Measurements from ENCODE around the gene MKRN2OS.

The MKRN2OS gene

GRCh38 chr3:12545473-12545791 lies at the start of gene MKRN2OS:
TSS of gene MKRN2OS (minus strand) at chr3:12545499. CDS start at chr3:12545464, 35 bp downstream.
- in situ Hi-C loops (cut with HindIII; ENCODE audit: low sequenced_read_pairs) = no loop called here

- in situ Hi-C loops (cut with HindIII; ENCODE audit: low sequenced_read_pairs) = no loop called here
Measured at GRCh38 chr3:12593473-12593872, 48.2 kb upstream of the MKRN2OS start.

GRCh38 chr3:12591997-12592715 lies 46.9 kb upstream of the MKRN2OS start:
- in situ Hi-C loops (cut with HindIII; ENCODE audit: low sequenced_read_pairs) = no loop called here

- in situ Hi-C loops (cut with HindIII; ENCODE audit: low sequenced_read_pairs) = no loop called here
Measured at GRCh38 chr3:12591456-12591855, 46.2 kb upstream of the MKRN2OS start.

- in situ Hi-C loops (cut with HindIII; ENCODE audit: low sequenced_read_pairs) = no loop called here
Measured at GRCh38 chr3:12590096-12590495, 44.8 kb upstream of the MKRN2OS start.

GRCh38 chr3:12588039-12589009 lies 43.0 kb upstream of the MKRN2OS start:
- in situ Hi-C loops (cut with HindIII; ENCODE audit: low sequenced_read_pairs) = no loop called here

GRCh38 chr3:12586403-12586802 lies 41.1 kb upstream of the MKRN2OS start:
- in situ Hi-C loops (cut with HindIII; ENCODE audit: low sequenced_read_pairs) = no loop called here

GRCh38 chr3:12585970-12586369 lies 40.7 kb upstream of the MKRN2OS start:
- in situ Hi-C loops (cut with HindIII; ENCODE audit: low sequenced_read_pairs) = no loop called here

GRCh38 chr3:12585181-12585580 lies 39.9 kb upstream of the MKRN2OS start:
- in situ Hi-C loops (cut with HindIII; ENCODE audit: low sequenced_read_pairs) = no loop called here

- in situ Hi-C loops (cut with HindIII; ENCODE audit: low sequenced_read_pairs) = no loop called here
Measured at GRCh38 chr3:12584083-12584482, 38.8 kb upstream of the MKRN2OS start.

GRCh38 chr3:12583280-12583679 lies 38.0 kb upstream of the MKRN2OS start:
- in situ Hi-C loops (cut with HindIII; ENCODE audit: low sequenced_read_pairs) = no loop called here

- in situ Hi-C loops (cut with HindIII; ENCODE audit: low sequenced_read_pairs) = no loop called here
Measured at GRCh38 chr3:12582730-12583129, 37.4 kb upstream of the MKRN2OS start.

GRCh38 chr3:12579905-12580304 lies 34.6 kb upstream of the MKRN2OS start:
- in situ Hi-C loops (cut with HindIII; ENCODE audit: low sequenced_read_pairs) = no loop called here

- in situ Hi-C loops (cut with HindIII; ENCODE audit: low sequenced_read_pairs) = no loop called here
Measured at GRCh38 chr3:12579456-12579855, 34.2 kb upstream of the MKRN2OS start.

- in situ Hi-C loops (cut with HindIII; ENCODE audit: low sequenced_read_pairs) = no loop called here
Measured at GRCh38 chr3:12578742-12579141, 33.4 kb upstream of the MKRN2OS start.

- in situ Hi-C loops (cut with HindIII; ENCODE audit: low sequenced_read_pairs) = no loop called here
Measured at GRCh38 chr3:12577379-12577778, 32.1 kb upstream of the MKRN2OS start.

- in situ Hi-C loops (cut with HindIII; ENCODE audit: low sequenced_read_pairs) = no loop called here
Measured at GRCh38 chr3:12574661-12575060, 29.4 kb upstream of the MKRN2OS start.

GRCh38 chr3:12574131-12574530 lies 28.8 kb upstream of the MKRN2OS start:
- in situ Hi-C loops (cut with HindIII; ENCODE audit: low sequenced_read_pairs) = no loop called here

GRCh38 chr3:12571986-12572385 lies 26.7 kb upstream of the MKRN2OS start:
- in situ Hi-C loops (cut with HindIII; ENCODE audit: low sequenced_read_pairs) = no loop called here

GRCh38 chr3:12569836-12570235 lies 24.5 kb upstream of the MKRN2OS start:
- in situ Hi-C loops (cut with HindIII; ENCODE audit: low sequenced_read_pairs) = no loop called here

- in situ Hi-C loops (cut with HindIII; ENCODE audit: low sequenced_read_pairs) = no loop called here
Measured at GRCh38 chr3:12568747-12569146, 23.4 kb upstream of the MKRN2OS start.

GRCh38 chr3:12566976-12567375 lies 21.7 kb upstream of the MKRN2OS start:
- in situ Hi-C loops (cut with HindIII; ENCODE audit: low sequenced_read_pairs) = no loop called here
